Measurements from ENCODE around the gene CARD10. TPM values are rescaled to one million over a fixed set of nuclear protein-coding genes. Genes with fewer than 3 reads are reported as not detected.
"Not testable (repeated sequence)": the region's sequence is repeated elsewhere in the genome, so short reads cannot be mapped to it uniquely, and the experiment has no call there.

Gene CARD10
- total RNA-seq, 1 donor from 2014 or later: 5.7 TPM

GRCh38 chr22:37473437-37473946 lies 45.7 kb downstream of the CARD10 start:
- Histone ChIP-seq H3K36me3 (ENCODE audit: control insufficient read depth in 3 of 3, insufficient read depth in 3 of 3, low read length in 3 of 3) (peaks cover 0 to 3% (median 0%) of the 10 kb centered on the region in 3 donors), H3K9ac (ENCODE audit: low read depth in 1 of 3, low read length in 3 of 3) (no peak overlapping the region), H3K27ac (ENCODE audit: low read depth, low read length) (no peak overlapping the region), H3K27me3 (ENCODE audit: control insufficient read depth in 3 of 3, insufficient read depth in 3 of 3, low read length in 3 of 3) (peaks cover 15 to 30% (median 27%) of the 10 kb centered on the region in 3 donors), H3K4me3 (ENCODE audit: low read length in 3 of 3) (no peak overlapping the region), H3K4me1 (ENCODE audit: control insufficient read depth in 3 of 3, insufficient read depth in 3 of 3, low read length in 3 of 3) (no peaks in the 10 kb centered on the region), H3K9me3 (ENCODE audit: control insufficient read depth in 3 of 3, low read length in 3 of 3) (no peaks in the 10 kb centered on the region)

- H3K27me3 ChIP-seq (ENCODE audit: control insufficient read depth in 3 of 3, insufficient read depth in 3 of 3, low read length in 3 of 3): peaks cover 13 to 37% (median 30%) of the 10 kb centered on the region in 3 donors
- H3K4me3 ChIP-seq (ENCODE audit: low read length in 3 of 3): no peak overlapping the region
- H3K9me3 ChIP-seq (ENCODE audit: control insufficient read depth in 3 of 3, low read length in 3 of 3): no peaks in the 10 kb centered on the region
- no peak overlapping the region for H3K27ac ChIP-seq (ENCODE audit: low read depth, low read length)
- H3K36me3 ChIP-seq (ENCODE audit: control insufficient read depth in 3 of 3, insufficient read depth in 3 of 3, low read length in 3 of 3): peaks cover 0 to 3% (median 0%) of the 10 kb centered on the region in 3 donors
- H3K9ac ChIP-seq (ENCODE audit: low read depth in 1 of 3, low read length in 3 of 3): no peak overlapping the region
- no peaks in the 10 kb centered on the region for H3K4me1 ChIP-seq (ENCODE audit: control insufficient read depth in 3 of 3, insufficient read depth in 3 of 3, low read length in 3 of 3)
Observed at GRCh38 chr22:37472418-37473006, 46.7 kb downstream of the CARD10 start.

GRCh38 chr22:37471727-37472417 lies 47.3 kb downstream of the CARD10 start:
- peaks cover 0 to 3% (median 0%) of the 10 kb centered on the region in 3 donors for H3K36me3 ChIP-seq (ENCODE audit: control insufficient read depth in 3 of 3, insufficient read depth in 3 of 3, low read length in 3 of 3)

GRCh38 chr22:37470087-37470445 lies 49.1 kb downstream of the CARD10 start:
- H3K4me3 ChIP-seq (ENCODE audit: low read length in 3 of 3): no peak overlapping the region
- peaks cover 24 to 52% (median 41%) of the 10 kb centered on the region in 3 donors for H3K27me3 ChIP-seq (ENCODE audit: control insufficient read depth in 3 of 3, insufficient read depth in 3 of 3, low read length in 3 of 3)

More at GRCh38 chr22:37471727-37472417, 47.3 kb downstream of the CARD10 start:
- no peak overlapping the region for H3K9ac ChIP-seq (ENCODE audit: low read depth in 1 of 3, low read length in 3 of 3)
- H3K4me1 ChIP-seq (ENCODE audit: control insufficient read depth in 3 of 3, insufficient read depth in 3 of 3, low read length in 3 of 3): no peaks in the 10 kb centered on the region
- H3K27me3 ChIP-seq (ENCODE audit: control insufficient read depth in 3 of 3, insufficient read depth in 3 of 3, low read length in 3 of 3): peaks cover 18 to 40% (median 37%) of the 10 kb centered on the region in 3 donors
- H3K9me3 ChIP-seq (ENCODE audit: control insufficient read depth in 3 of 3, low read length in 3 of 3): no peaks in the 10 kb centered on the region
- H3K4me3 ChIP-seq (ENCODE audit: low read length in 3 of 3): no peak overlapping the region
- no peak overlapping the region for H3K27ac ChIP-seq (ENCODE audit: low read depth, low read length)

GRCh38 chr22:37469416-37470086 lies 49.7 kb downstream of the CARD10 start:
- Histone ChIP-seq H3K4me3 (ENCODE audit: low read length in 3 of 3) (no peak overlapping the region), H3K9ac (ENCODE audit: low read depth in 1 of 3, low read length in 3 of 3) (no peak overlapping the region), H3K27ac (ENCODE audit: low read depth, low read length) (no peak overlapping the region), H3K36me3 (ENCODE audit: control insufficient read depth in 3 of 3, insufficient read depth in 3 of 3, low read length in 3 of 3) (peaks cover 0 to 3% (median 0%) of the 10 kb centered on the region in 3 donors), H3K4me1 (ENCODE audit: control insufficient read depth in 3 of 3, insufficient read depth in 3 of 3, low read length in 3 of 3) (no peaks in the 10 kb centered on the region), H3K27me3 (ENCODE audit: control insufficient read depth in 3 of 3, insufficient read depth in 3 of 3, low read length in 3 of 3) (peaks cover 22 to 50% (median 39%) of the 10 kb centered on the region in 3 donors), H3K9me3 (ENCODE audit: control insufficient read depth in 3 of 3, low read length in 3 of 3) (no peaks in the 10 kb centered on the region)

More at GRCh38 chr22:37470087-37470445, 49.1 kb downstream of the CARD10 start:
- Histone ChIP-seq H3K27ac (ENCODE audit: low read depth, low read length) (no peak overlapping the region), H3K36me3 (ENCODE audit: control insufficient read depth in 3 of 3, insufficient read depth in 3 of 3, low read length in 3 of 3) (peaks cover 0 to 3% (median 0%) of the 10 kb centered on the region in 3 donors), H3K9me3 (ENCODE audit: control insufficient read depth in 3 of 3, low read length in 3 of 3) (no peaks in the 10 kb centered on the region), H3K9ac (ENCODE audit: low read depth in 1 of 3, low read length in 3 of 3) (no peak overlapping the region), H3K4me1 (ENCODE audit: control insufficient read depth in 3 of 3, insufficient read depth in 3 of 3, low read length in 3 of 3) (no peaks in the 10 kb centered on the region)

- not testable (repeated sequence) for H3K4me1 ChIP-seq (ENCODE audit: control insufficient read depth in 3 of 3, insufficient read depth in 3 of 3, low read length in 3 of 3); H3K36me3 ChIP-seq (ENCODE audit: control insufficient read depth in 3 of 3, insufficient read depth in 3 of 3, low read length in 3 of 3); H3K9me3 ChIP-seq (ENCODE audit: control insufficient read depth in 3 of 3, low read length in 3 of 3); H3K27ac ChIP-seq (ENCODE audit: low read depth, low read length); H3K4me3 ChIP-seq (ENCODE audit: low read length in 3 of 3); H3K9ac ChIP-seq (ENCODE audit: low read depth in 1 of 3, low read length in 3 of 3)
- H3K27me3 ChIP-seq (ENCODE audit: control insufficient read depth in 3 of 3, insufficient read depth in 3 of 3, low read length in 3 of 3): peaks cover 20 to 46% (median 28%) of the 10 kb centered on the region in 3 donors
Observed at GRCh38 chr22:37468201-37468695, 51.0 kb downstream of the CARD10 start.

GRCh38 chr22:37467391-37467955 lies 51.7 kb downstream of the CARD10 start:
- Histone ChIP-seq H3K9ac (ENCODE audit: low read depth in 1 of 3, low read length in 3 of 3) (no peak overlapping the region), H3K9me3 (ENCODE audit: control insufficient read depth in 3 of 3, low read length in 3 of 3) (no peaks in the 10 kb centered on the region), H3K27ac (ENCODE audit: low read depth, low read length) (no peak overlapping the region), H3K4me3 (ENCODE audit: low read length in 3 of 3) (no peak overlapping the region), H3K27me3 (ENCODE audit: control insufficient read depth in 3 of 3, insufficient read depth in 3 of 3, low read length in 3 of 3) (peaks cover 20 to 46% (median 27%) of the 10 kb centered on the region in 3 donors), H3K4me1 (ENCODE audit: control insufficient read depth in 3 of 3, insufficient read depth in 3 of 3, low read length in 3 of 3) (no peaks in the 10 kb centered on the region), H3K36me3 (ENCODE audit: control insufficient read depth in 3 of 3, insufficient read depth in 3 of 3, low read length in 3 of 3) (peaks cover 0 to under 1% (median 0%) of the 10 kb centered on the region in 3 donors)

- H3K4me1 ChIP-seq (ENCODE audit: control insufficient read depth in 3 of 3, insufficient read depth in 3 of 3, low read length in 3 of 3): no peaks in the 10 kb centered on the region
- H3K9me3 ChIP-seq (ENCODE audit: control insufficient read depth in 3 of 3, low read length in 3 of 3): no peaks in the 10 kb centered on the region
- H3K36me3 ChIP-seq (ENCODE audit: control insufficient read depth in 3 of 3, insufficient read depth in 3 of 3, low read length in 3 of 3): no peaks in the 10 kb centered on the region
- H3K9ac ChIP-seq (ENCODE audit: low read depth in 1 of 3, low read length in 3 of 3): no peak overlapping the region
- H3K27ac ChIP-seq (ENCODE audit: low read depth, low read length): no peak overlapping the region
- no peak overlapping the region for H3K4me3 ChIP-seq (ENCODE audit: low read length in 3 of 3)
- H3K27me3 ChIP-seq (ENCODE audit: control insufficient read depth in 3 of 3, insufficient read depth in 3 of 3, low read length in 3 of 3): peaks cover 17 to 40% (median 18%) of the 10 kb centered on the region in 3 donors
Observed at GRCh38 chr22:37464181-37464580, 55.0 kb downstream of the CARD10 start.

- H3K9ac ChIP-seq (ENCODE audit: low read depth in 1 of 3, low read length in 3 of 3): no peak overlapping the region
- H3K9me3 ChIP-seq (ENCODE audit: control insufficient read depth in 3 of 3, low read length in 3 of 3): no peaks in the 10 kb centered on the region
- no peaks in the 10 kb centered on the region for H3K4me1 ChIP-seq (ENCODE audit: control insufficient read depth in 3 of 3, insufficient read depth in 3 of 3, low read length in 3 of 3)
- H3K36me3 ChIP-seq (ENCODE audit: control insufficient read depth in 3 of 3, insufficient read depth in 3 of 3, low read length in 3 of 3): no peaks in the 10 kb centered on the region
- H3K27me3 ChIP-seq (ENCODE audit: control insufficient read depth in 3 of 3, insufficient read depth in 3 of 3, low read length in 3 of 3): peaks cover 18 to 39% (median 20%) of the 10 kb centered on the region in 3 donors
- no peak overlapping the region for H3K27ac ChIP-seq (ENCODE audit: low read depth, low read length)
- H3K4me3 ChIP-seq (ENCODE audit: low read length in 3 of 3): no peak overlapping the region
Observed at GRCh38 chr22:37462983-37463382, 56.2 kb downstream of the CARD10 start.
